Esophagus squamous epithelium (tissue), 4 donors: Measurements from ENCODE around the gene GPR137B.

Experiments used
- CTCF ChIP-seq, 6 experiments: fragments of 450-650 bp in 4 of 6; fragments of 200-600 bp in 2 of 6; sonication (generic) in 2 of 6; IDR thresholded peaks; one replicate each; pipeline ENCODE4 v1.5.1; 2016 to 2019; ENCODE audit warnings: antibody characterized with exemption in 6 of 6, mild to moderate bottlenecking in 4 of 6, moderate library complexity in 4 of 6
- POLR2A ChIP-seq, 4 donors: fragments of 450-650 bp; IDR thresholded peaks; one replicate each; pipeline ENCODE4 v1.6.1; 2017; ENCODE audit warnings: antibody characterized with exemption in 4 of 4, mild to moderate bottlenecking in 4 of 4, moderate library complexity in 3 of 4

- TF ChIP-seq CTCF (IDR thresholded peaks at IDR 0.05) (no peak), POLR2A (IDR thresholded peaks at IDR 0.05) (no peak)
These were observed 10.4 kb upstream of the GPR137B start for GRCh38 chr1:236131916-236132315.
